ENCODE measurements around the gene EXT2. TPM values are rescaled to one million over a fixed set of nuclear protein-coding genes. Genes with fewer than 3 reads are reported as not detected.

Gene EXT2
- total RNA-seq, 2 donors from 2014 or later: 76.5 to 96.7 TPM

DNA sequence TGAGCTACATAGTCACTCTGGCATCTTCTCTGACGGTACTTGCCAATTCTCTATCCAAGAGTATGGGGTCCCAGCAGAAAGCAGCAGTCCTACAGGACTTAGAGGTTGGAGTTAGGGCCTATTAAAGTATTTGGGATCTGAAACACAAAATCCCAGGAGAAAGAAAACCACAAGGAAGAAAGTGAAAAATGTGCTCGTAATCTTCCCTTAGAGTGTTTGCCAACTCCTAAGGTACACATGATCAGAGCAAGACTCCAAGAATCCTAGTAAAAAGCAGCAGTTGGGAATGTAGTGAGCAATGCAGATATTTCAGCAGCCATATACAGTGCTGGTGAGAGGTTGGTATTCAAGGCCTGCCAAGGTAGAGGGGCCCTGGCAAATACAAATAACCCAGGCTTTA lies 71.6 kb downstream of the EXT2 start:
- Histone ChIP-seq H3K27me3 (replicated peaks; ENCODE audit: insufficient read depth) (no peaks in the 10 kb centered on the region), H3K4me3 (no peak overlapping the region), H3K9me3 (no peaks in the 10 kb centered on the region), H3K4me1 (replicated peaks) (peaks cover 3% of the 10 kb centered on the region), H3K27ac (no peak overlapping the region), H3K36me3 (no peaks in the 10 kb centered on the region)
- 52% methylated on average over 2 of the region's 2 CpGs for WGBS
- no peak for DNase-seq (ENCODE audit: low spot score)
- TF ChIP-seq, protein P1, sequence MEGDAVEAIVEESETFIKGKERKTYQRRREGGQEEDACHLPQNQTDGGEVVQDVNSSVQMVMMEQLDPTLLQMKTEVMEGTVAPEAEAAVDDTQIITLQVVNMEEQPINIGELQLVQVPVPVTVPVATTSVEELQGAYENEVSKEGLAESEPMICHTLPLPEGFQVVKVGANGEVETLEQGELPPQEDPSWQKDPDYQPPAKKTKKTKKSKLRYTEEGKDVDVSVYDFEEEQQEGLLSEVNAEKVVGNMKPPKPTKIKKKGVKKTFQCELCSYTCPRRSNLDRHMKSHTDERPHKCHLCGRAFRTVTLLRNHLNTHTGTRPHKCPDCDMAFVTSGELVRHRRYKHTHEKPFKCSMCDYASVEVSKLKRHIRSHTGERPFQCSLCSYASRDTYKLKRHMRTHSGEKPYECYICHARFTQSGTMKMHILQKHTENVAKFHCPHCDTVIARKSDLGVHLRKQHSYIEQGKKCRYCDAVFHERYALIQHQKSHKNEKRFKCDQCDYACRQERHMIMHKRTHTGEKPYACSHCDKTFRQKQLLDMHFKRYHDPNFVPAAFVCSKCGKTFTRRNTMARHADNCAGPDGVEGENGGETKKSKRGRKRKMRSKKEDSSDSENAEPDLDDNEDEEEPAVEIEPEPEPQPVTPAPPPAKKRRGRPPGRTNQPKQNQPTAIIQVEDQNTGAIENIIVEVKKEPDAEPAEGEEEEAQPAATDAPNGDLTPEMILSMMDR (IDR thresholded peaks at IDR 0.05): no peak
- TF ChIP-seq POLR2A (IDR thresholded peaks at IDR 0.05) (no peak), POLR2AphosphoS5 (IDR thresholded peaks at IDR 0.05) (peak; percentile 26)
- intact Hi-C loops (cut with DNase I): no loop called here

- Histone ChIP-seq H3K27ac (no peak overlapping the region), H3K36me3 (no peaks in the 10 kb centered on the region), H3K4me3 (no peak overlapping the region), H3K9me3 (no peaks in the 10 kb centered on the region), H3K27me3 (replicated peaks; ENCODE audit: insufficient read depth) (no peaks in the 10 kb centered on the region), H3K4me1 (replicated peaks) (peaks cover 3% of the 10 kb centered on the region)
- intact Hi-C loops (cut with DNase I): loop anchor here (10.0 kb wide), 1 partner anchor 57 kb away; no protein-coding TSS in a partner anchor
- DNase-seq (ENCODE audit: low spot score): no peak
- TF ChIP-seq, protein P1 (IDR thresholded peaks at IDR 0.05): no peak
- TF ChIP-seq POLR2A (IDR thresholded peaks at IDR 0.05): no peak
- no peak for TF ChIP-seq POLR2AphosphoS5 (IDR thresholded peaks at IDR 0.05)
- 81% methylated on average over 4 of the region's 4 CpGs for WGBS
Observed at GRCh38 chr11:44171518-44171917, 76.0 kb downstream of the EXT2 start.

GRCh38 chr11:44172966-44173365 lies 77.5 kb downstream of the EXT2 start:
- Histone ChIP-seq H3K4me1 (replicated peaks) (no peaks in the 10 kb centered on the region), H3K27ac (no peak overlapping the region), H3K9me3 (no peaks in the 10 kb centered on the region), H3K4me3 (no peak overlapping the region), H3K27me3 (replicated peaks; ENCODE audit: insufficient read depth) (no peaks in the 10 kb centered on the region), H3K36me3 (no peaks in the 10 kb centered on the region)
- intact Hi-C loops (cut with DNase I): loop anchor here (10.0 kb wide), 1 partner anchor 58 kb away; no protein-coding TSS in a partner anchor
- TF ChIP-seq, protein P1 (IDR thresholded peaks at IDR 0.05): no peak
- TF ChIP-seq POLR2AphosphoS5 (IDR thresholded peaks at IDR 0.05) (no peak), POLR2A (IDR thresholded peaks at IDR 0.05) (no peak)
- WGBS: 91% methylated on average over 3 of the region's 3 CpGs
- no peak for DNase-seq (ENCODE audit: low spot score)

- no peaks in the 10 kb centered on the region for H3K36me3 ChIP-seq
- DNase-seq (ENCODE audit: low spot score): no peak
- H3K4me3 ChIP-seq: no peak overlapping the region
- WGBS: 82% methylated on average over 1 of the region's 1 CpG
- no peaks in the 10 kb centered on the region for H3K4me1 ChIP-seq (replicated peaks)
- intact Hi-C loops (cut with DNase I): loop anchor here (10.0 kb wide), 1 partner anchor 60 kb away; no protein-coding TSS in a partner anchor
- no peak for TF ChIP-seq POLR2A (IDR thresholded peaks at IDR 0.05)
- no peak for TF ChIP-seq POLR2AphosphoS5 (IDR thresholded peaks at IDR 0.05)
- TF ChIP-seq, protein P1 (IDR thresholded peaks at IDR 0.05): no peak
- H3K9me3 ChIP-seq: no peaks in the 10 kb centered on the region
- no peaks in the 10 kb centered on the region for H3K27me3 ChIP-seq (replicated peaks; ENCODE audit: insufficient read depth)
- no peak overlapping the region for H3K27ac ChIP-seq
Observed at GRCh38 chr11:44174842-44175241, 79.4 kb downstream of the EXT2 start.

- DNase-seq (ENCODE audit: low spot score): no peak
- WGBS: 70% methylated on average over 5 of the region's 5 CpGs
- no peak overlapping the region for H3K4me3 ChIP-seq
- no peaks in the 10 kb centered on the region for H3K36me3 ChIP-seq
- H3K4me1 ChIP-seq (replicated peaks): no peaks in the 10 kb centered on the region
- no peaks in the 10 kb centered on the region for H3K9me3 ChIP-seq
- intact Hi-C loops (cut with DNase I): loop anchor here (10.0 kb wide), 1 partner anchor 62 kb away; no protein-coding TSS in a partner anchor
- H3K27me3 ChIP-seq (replicated peaks; ENCODE audit: insufficient read depth): no peaks in the 10 kb centered on the region
- no peak overlapping the region for H3K27ac ChIP-seq
- TF ChIP-seq POLR2A (IDR thresholded peaks at IDR 0.05) (no peak), POLR2AphosphoS5 (IDR thresholded peaks at IDR 0.05) (no peak)
- TF ChIP-seq, protein P1 (IDR thresholded peaks at IDR 0.05): no peak
Observed at GRCh38 chr11:44176546-44177213, 81.2 kb downstream of the EXT2 start.
